HepG2 (cell line): ENCODE results near the gene PRADC1. TPM values are rescaled to one million over a fixed set of nuclear protein-coding genes. Genes with fewer than 3 reads are reported as not detected.

ENCODE experiments used
- AHR ChIP-seq: IDR thresholded peaks from 2 replicates; pipeline ENCODE4 v1.6.1; 2018; ENCODE audit warnings: missing genetic modification reagents, missing compliant biosample characterization
- ATAD3A ChIP-seq: sonication (generic); formaldehyde crosslinking; IDR thresholded peaks from 2 replicates; pipeline ENCODE4 v1.4.0; 2020; ENCODE audit warnings: missing genetic modification reagents
- HOXA3 ChIP-seq: sonication (generic); formaldehyde crosslinking; IDR thresholded peaks from 2 replicates; pipeline ENCODE4 v1.5.0; 2020; ENCODE audit warnings: missing genetic modification reagents
- KAT8 ChIP-seq: IDR thresholded peaks from 2 replicates; pipeline ENCODE4 v1.6.1; 2016; ENCODE audit warnings: missing genetic modification reagents, missing compliant biosample characterization
- MEIS1 ChIP-seq: sonication (generic); formaldehyde crosslinking; IDR thresholded peaks from 2 replicates; pipeline ENCODE4 v1.9.0; 2021; ENCODE audit warnings: mild to moderate bottlenecking, missing genetic modification reagents, moderate library complexity, borderline replicate concordance
- PHF21A ChIP-seq: sonication (generic); formaldehyde crosslinking; IDR thresholded peaks from 2 replicates; pipeline ENCODE4 v1.5.0; 2020; ENCODE audit warnings: mild to moderate bottlenecking, missing genetic modification reagents
- RAD21 ChIP-seq: fragments of 450-650 bp; formaldehyde crosslinking; IDR thresholded peaks from 2 replicates; pipeline ENCODE4 v1.5.0; 2020; ENCODE audit warnings: mild to moderate bottlenecking
- TFDP2 ChIP-seq: sonication (generic); formaldehyde crosslinking; IDR thresholded peaks from 2 replicates; pipeline ENCODE4 v1.4.0; 2020; ENCODE audit warnings: missing genetic modification reagents
- TIGD3 ChIP-seq: sonication (generic); formaldehyde crosslinking; IDR thresholded peaks from 2 replicates; pipeline ENCODE4 v1.5.1; 2020; ENCODE audit warnings: mild to moderate bottlenecking, missing genetic modification reagents, borderline replicate concordance
- ZBTB7A ChIP-seq: sonication (generic); formaldehyde crosslinking; IDR thresholded peaks from 2 replicates; pipeline ENCODE4 v1.8.0; 2022; ENCODE audit warnings: mild to moderate bottlenecking, missing genetic modification reagents
- ZMYM2 ChIP-seq: sonication (generic); formaldehyde crosslinking; IDR thresholded peaks from 2 replicates; pipeline ENCODE4 v1.8.0; 2022; ENCODE audit warnings: mild to moderate bottlenecking, missing genetic modification reagents
- ZNF138 ChIP-seq: sonication (generic); formaldehyde crosslinking; IDR thresholded peaks from 2 replicates; pipeline ENCODE4 v1.5.0; 2020; ENCODE audit warnings: mild to moderate bottlenecking, low read depth, missing genetic modification reagents
- ZNF263 ChIP-seq: sonication (generic); formaldehyde crosslinking; IDR thresholded peaks from 2 replicates; pipeline ENCODE4 v1.4.0; 2020; ENCODE audit warnings: missing genetic modification reagents
- ZNF282 ChIP-seq: fragments of 450-650 bp; IDR thresholded peaks from 2 replicates; pipeline ENCODE4 v1.6.1; 2018; ENCODE audit not compliant: partially characterized antibody
- ZNF362 ChIP-seq: sonication (generic); formaldehyde crosslinking; IDR thresholded peaks from 2 replicates; pipeline ENCODE4 v1.4.0; 2020; ENCODE audit warnings: missing genetic modification reagents, mild to moderate bottlenecking, borderline replicate concordance
- ZNF549 ChIP-seq: sonication (generic); formaldehyde crosslinking; IDR thresholded peaks from 2 replicates; pipeline ENCODE4 v1.5.0; 2020; ENCODE audit warnings: missing genetic modification reagents
- ZNF577 ChIP-seq: sonication (generic); formaldehyde crosslinking; IDR thresholded peaks from 2 replicates; pipeline ENCODE4 v1.4.0; 2020; ENCODE audit warnings: mild to moderate bottlenecking, low read depth, missing genetic modification reagents, borderline replicate concordance
- ZNF644 ChIP-seq: IDR thresholded peaks from 2 replicates; pipeline ENCODE4 v1.6.1; 2016; ENCODE audit warnings: low read depth
- ZNF709 ChIP-seq: sonication (generic); formaldehyde crosslinking; IDR thresholded peaks from 2 replicates; pipeline ENCODE4 v1.5.0; 2020; ENCODE audit warnings: mild to moderate bottlenecking, missing genetic modification reagents
- ZNF737 ChIP-seq: sonication (generic); formaldehyde crosslinking; IDR thresholded peaks from 2 replicates; pipeline ENCODE4 v1.5.0; 2020; ENCODE audit warnings: missing genetic modification reagents, mild to moderate bottlenecking, borderline replicate concordance
- ZSCAN22 ChIP-seq: sonication (generic); formaldehyde crosslinking; IDR thresholded peaks from 2 replicates; pipeline ENCODE4 v1.4.0; 2020; ENCODE audit warnings: mild to moderate bottlenecking, missing genetic modification reagents
- ZSCAN25 ChIP-seq: sonication (generic); formaldehyde crosslinking; IDR thresholded peaks from 2 replicates; pipeline ENCODE4 v1.8.0; 2022; ENCODE audit warnings: mild to moderate bottlenecking, missing genetic modification reagents
- polyA plus RNA-seq, 8 experiments: library from polyadenylated mRNA; depleted of rRNA in 3 of 8; stranded (reverse) in 7 of 8; unstranded in 1 of 8; fragments of >200 nt; fragmentation: Illumina TruSeq in 4 of 8; extraction: Trizol in 4 of 8; gene quantifications; 2 replicates each; pipeline versions ENCODE4 v1.2.1 to v1.2.3, GENCODE V29; 2011 to 2016; ENCODE audit warnings: low read depth in 4 of 8, missing spikeins in 1 of 8, mixed read lengths in 1 of 8; ENCODE audit not compliant: insufficient read depth in 1 of 8
- total RNA-seq, 5 experiments: library from RNA; depleted of rRNA; stranded (reverse); fragments of >200 nt; fragmentation: Illumina TruSeq; extraction: Trizol; gene quantifications; 2 replicates each; pipeline ENCODE4 v1.2.3, GENCODE V29; 2016; ENCODE audit warnings: low read depth in 1 of 5
- TF ChIP-seq, protein P1 (sequence below): sonication (generic); formaldehyde crosslinking; IDR thresholded peaks from 2 replicates; pipeline ENCODE4 v1.5.0; 2020; ENCODE audit warnings: mild to moderate bottlenecking, missing genetic modification reagents, borderline replicate concordance

The PRADC1 gene
- total and polyA plus RNA-seq, 2 of the 13 experiments (the other 11 are each of a cell fraction or from before 2014, with no cell fraction given): 12.1 to 37.2 TPM

DNA sequence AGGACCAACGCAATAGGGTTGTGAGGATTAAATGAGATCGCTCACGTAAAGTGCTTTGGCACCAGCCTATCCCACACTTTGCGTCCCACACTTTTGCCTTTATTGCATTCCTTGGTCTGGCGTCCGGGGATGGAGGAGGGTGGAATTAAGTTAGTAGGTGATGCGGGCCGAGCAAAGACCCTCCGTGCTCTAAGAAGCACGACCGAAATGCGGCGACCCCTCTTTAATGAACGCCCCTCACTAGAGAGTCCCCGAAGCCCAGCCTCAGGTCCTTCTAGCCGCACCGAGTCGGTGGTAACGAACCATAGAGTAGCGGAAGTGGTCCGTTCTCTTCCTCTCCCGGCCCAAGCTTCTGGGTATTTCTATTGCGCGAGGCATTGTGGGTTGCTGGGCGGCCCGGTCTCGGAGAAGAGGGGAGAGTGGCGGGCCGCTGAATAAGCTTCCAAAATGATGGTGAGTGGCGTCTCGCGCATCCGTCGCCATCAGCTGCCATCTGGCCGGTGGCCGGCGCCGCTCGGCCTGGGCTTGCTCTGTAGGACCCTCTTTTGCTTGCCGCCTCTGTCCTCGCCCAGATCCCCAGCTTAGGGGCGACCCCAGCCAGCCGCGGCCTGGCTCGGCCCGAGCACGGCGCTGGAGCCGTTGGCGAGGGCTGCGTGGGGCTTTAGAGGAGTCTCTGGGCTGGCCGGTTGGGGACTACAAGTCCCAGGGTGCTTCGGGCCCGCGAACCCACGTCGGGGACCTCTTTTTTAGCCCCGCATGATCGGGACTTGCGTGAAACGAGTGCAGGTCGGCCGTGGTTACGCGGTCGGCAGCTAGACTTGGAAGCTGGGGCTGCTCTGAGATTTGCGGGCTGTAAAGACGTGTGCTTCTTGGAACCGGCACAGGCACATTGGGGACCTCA lies 1.1 kb upstream of the PRADC1 start, which contains the start of gene CCT7 (continued):
- TF ChIP-seq ZNF138 (CRISPR knock-in tag) (no peak), ZNF577 (no peak; the same call in 1 of the 2 replicates), KAT8 (CRISPR knock-in tag) (peak; percentile 98), ZMYM2 (CRISPR knock-in tag) (peak; percentile 12; the same call in 1 of the 2 replicates), ATAD3A (CRISPR knock-in tag) (no peak), ZNF549 (no peak; the same call in 1 of the 2 replicates), HOXA3 (CRISPR knock-in tag) (peak; percentile 90), ZNF282 (no peak), ZNF737 (CRISPR knock-in tag) (peak; percentile 94; the same call in 1 of the 2 replicates), ZNF644 (CRISPR knock-in tag) (peak; percentile 37; the same call in 1 of the 2 replicates), AHR (CRISPR knock-in tag) (peak; percentile 71; the same call in 1 of the 2 replicates), MEIS1 (CRISPR knock-in tag) (peak; percentile 64; the same call in 1 of the 2 replicates), PHF21A (peak; percentile 91; the same call in 1 of the 2 replicates), ZNF709 (CRISPR knock-in tag) (peak; percentile 91; the same call in 1 of the 2 replicates), RAD21 (CRISPR knock-in tag) (peak; percentile 62), TFDP2 (CRISPR knock-in tag) (peak; percentile 75), ZSCAN22 (CRISPR knock-in tag) (no peak), ZNF362 (CRISPR knock-in tag) (peak; percentile 64; the same call in 1 of the 2 replicates), ZNF263 (CRISPR knock-in tag) (peak; percentile 69; the same call in 1 of the 2 replicates), ZSCAN25 (CRISPR knock-in tag) (peak; percentile 68; the same call in 1 of the 2 replicates), ZBTB7A (CRISPR knock-in tag) (no peak), TIGD3 (CRISPR knock-in tag) (0 out of 2 replicates have a peak, but pooled peaks have one; percentile 69)
- TF ChIP-seq, protein P1, sequence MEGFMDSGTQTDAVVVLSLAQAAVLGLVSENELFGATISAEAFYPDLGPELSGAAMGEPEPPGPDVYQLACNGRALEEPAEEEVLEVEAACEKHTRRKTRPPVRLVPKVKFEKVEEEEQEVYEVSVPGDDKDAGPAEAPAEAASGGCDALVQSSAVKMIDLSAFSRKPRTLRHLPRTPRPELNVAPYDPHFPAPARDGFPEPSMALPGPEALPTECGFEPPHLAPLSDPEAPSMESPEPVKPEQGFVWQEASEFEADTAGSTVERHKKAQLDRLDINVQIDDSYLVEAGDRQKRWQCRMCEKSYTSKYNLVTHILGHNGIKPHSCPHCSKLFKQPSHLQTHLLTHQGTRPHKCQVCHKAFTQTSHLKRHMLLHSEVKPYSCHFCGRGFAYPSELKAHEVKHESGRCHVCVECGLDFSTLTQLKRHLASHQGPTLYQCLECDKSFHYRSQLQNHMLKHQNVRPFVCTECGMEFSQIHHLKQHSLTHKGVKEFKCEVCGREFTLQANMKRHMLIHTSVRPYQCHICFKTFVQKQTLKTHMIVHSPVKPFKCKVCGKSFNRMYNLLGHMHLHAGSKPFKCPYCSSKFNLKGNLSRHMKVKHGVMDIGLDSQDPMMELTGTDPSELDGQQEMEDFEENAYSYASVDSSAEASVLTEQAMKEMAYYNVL (CRISPR knock-in tag): no peak; the same call in 1 of the 2 replicates
